ENCODE data around the gene RNF135.
"Not testable (repeated sequence)": the region's sequence is repeated elsewhere in the genome, so short reads cannot be mapped to it uniquely, and the experiment has no call there.

The RNF135 gene

DNA sequence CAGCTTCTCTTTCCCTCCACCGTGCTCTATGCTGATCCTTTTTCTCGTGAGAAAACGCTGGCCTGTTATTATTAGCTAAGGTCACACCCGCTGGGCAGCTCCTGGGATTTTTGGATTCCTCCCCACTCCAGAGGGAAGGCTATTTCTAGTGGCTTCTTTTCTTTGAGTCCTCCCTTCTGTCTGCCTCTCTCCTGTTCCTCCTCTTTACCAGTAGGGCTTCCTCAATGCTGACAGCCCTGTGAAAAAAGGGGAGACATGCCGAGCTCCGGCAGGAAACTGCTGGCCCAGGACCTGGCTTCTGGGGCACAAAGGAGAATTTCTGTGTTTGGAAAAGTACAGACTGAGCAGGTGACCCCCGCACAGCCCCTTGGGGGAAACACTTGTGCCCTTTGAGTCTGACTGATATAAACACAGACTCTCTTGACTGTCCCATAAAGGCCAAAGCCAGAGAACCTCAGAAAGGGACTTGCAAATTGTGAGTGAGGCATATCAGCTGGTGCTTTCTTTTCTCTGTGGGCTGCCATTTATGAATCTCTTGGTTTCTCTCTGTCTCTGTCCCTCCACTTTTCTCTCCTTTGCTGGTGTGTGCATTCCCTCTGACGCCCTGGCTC lies 14.0 kb upstream of the RNF135 start:
- Histone ChIP-seq H3K36me3 (replicated peaks; ENCODE audit: low read depth, low read length) (no peaks in the 10 kb centered on the region), H2AFZ (ENCODE audit: low read depth, low read length) (no peak overlapping the region), H3K27ac (ENCODE audit: low read length) (no peak overlapping the region), H3K27me3 (ENCODE audit: low read depth, low read length) (peaks cover 12% of the 10 kb centered on the region), H3K9ac (ENCODE audit: low read length) (no peak overlapping the region), H3K4me1 (ENCODE audit: low read length) (peaks cover 53% of the 10 kb centered on the region), H4K20me1 (ENCODE audit: insufficient read depth, low read length) (no peaks in the 10 kb centered on the region), H3K4me3 (ENCODE audit: low read length) (no peak overlapping the region), H3K4me2 (ENCODE audit: low read length) (no peak overlapping the region), H3K79me2 (ENCODE audit: low read length) (no peaks in the 10 kb centered on the region), H3K9me3 (ENCODE audit: insufficient read depth, low read length) (no peaks in the 10 kb centered on the region)
- TF ChIP-seq EZH2phosphoT487 (IDR thresholded peaks at IDR 0.05; ENCODE audit: low read depth) (no peak), CTCF (IDR thresholded peaks at IDR 0.05; ENCODE audit: low read depth, low read length) (no peak)

GRCh38 chr17:30957741-30958140 lies 13.1 kb upstream of the RNF135 start:
- Histone ChIP-seq H3K4me1 (ENCODE audit: low read length) (peaks cover 46% of the 10 kb centered on the region), H3K4me3 (ENCODE audit: low read length) (no peak overlapping the region), H3K27ac (ENCODE audit: low read length) (no peak overlapping the region), H4K20me1 (ENCODE audit: insufficient read depth, low read length) (no peaks in the 10 kb centered on the region), H3K36me3 (replicated peaks; ENCODE audit: low read depth, low read length) (no peaks in the 10 kb centered on the region), H3K9me3 (ENCODE audit: insufficient read depth, low read length) (no peaks in the 10 kb centered on the region), H3K27me3 (ENCODE audit: low read depth, low read length) (peaks cover 12% of the 10 kb centered on the region), H3K4me2 (ENCODE audit: low read length) (peak overlapping the region; percentile 50), H2AFZ (ENCODE audit: low read depth, low read length) (no peak overlapping the region), H3K9ac (ENCODE audit: low read length) (no peak overlapping the region), H3K79me2 (ENCODE audit: low read length) (no peaks in the 10 kb centered on the region)
- TF ChIP-seq CTCF (IDR thresholded peaks at IDR 0.05; ENCODE audit: low read depth, low read length) (no peak), EZH2phosphoT487 (IDR thresholded peaks at IDR 0.05; ENCODE audit: low read depth) (no peak)

DNA sequence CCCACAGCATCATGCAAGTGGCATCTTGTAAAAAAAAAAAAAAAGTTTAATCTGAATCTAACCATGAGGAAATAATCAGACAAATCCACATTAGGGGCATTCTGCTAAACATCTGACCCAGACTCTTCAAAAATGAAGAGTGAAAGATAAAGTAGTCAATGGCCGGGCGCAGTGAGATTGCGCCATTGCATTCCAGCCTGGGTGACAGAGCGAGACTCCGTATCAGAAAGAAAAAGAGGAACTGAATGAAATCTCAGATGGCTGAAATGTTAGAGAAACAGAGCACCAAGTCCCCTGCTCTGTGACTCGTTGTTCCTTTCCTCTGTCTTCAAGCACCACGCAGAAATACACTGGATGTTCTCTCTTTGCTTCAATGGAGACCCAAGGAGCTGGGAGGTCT lies 12.7 kb upstream of the RNF135 start:
- peaks cover 42% of the 10 kb centered on the region for H3K4me1 ChIP-seq (ENCODE audit: low read length)
- peak overlapping the region; percentile 12 for H3K4me3 ChIP-seq (ENCODE audit: low read length)
- H3K36me3 ChIP-seq (replicated peaks; ENCODE audit: low read depth, low read length), result no peaks in the 10 kb centered on the region
- H3K9ac ChIP-seq (ENCODE audit: low read length), result peak overlapping the region; percentile 1; the same call in 1 of the 2 replicates
- H3K27me3 ChIP-seq (ENCODE audit: low read depth, low read length), result peaks cover 12% of the 10 kb centered on the region
- H3K9me3 ChIP-seq (ENCODE audit: insufficient read depth, low read length), result no peaks in the 10 kb centered on the region
- H3K4me2 ChIP-seq (ENCODE audit: low read length), result peak overlapping the region; percentile 50
- TF ChIP-seq CTCF (IDR thresholded peaks at IDR 0.05; ENCODE audit: low read depth, low read length), result no peak
- no peak for TF ChIP-seq EZH2phosphoT487 (IDR thresholded peaks at IDR 0.05; ENCODE audit: low read depth)
- H3K79me2 ChIP-seq (ENCODE audit: low read length), result no peaks in the 10 kb centered on the region
- H4K20me1 ChIP-seq (ENCODE audit: insufficient read depth, low read length), result no peaks in the 10 kb centered on the region
- H3K27ac ChIP-seq (ENCODE audit: low read length), result no peak overlapping the region
- H2AFZ ChIP-seq (ENCODE audit: low read depth, low read length), result no peak overlapping the region

GRCh38 chr17:30961209-30962188 lies 9.3 kb upstream of the RNF135 start:
- 0 out of 2 replicates have a peak overlapping the region, but pooled peaks have one; percentile 1 for H3K9ac ChIP-seq (ENCODE audit: low read length)
- peak overlapping the region; percentile 73 for H3K4me2 ChIP-seq (ENCODE audit: low read length)
- no peak overlapping the region for H3K27ac ChIP-seq (ENCODE audit: low read length)
- TF ChIP-seq EZH2phosphoT487 (IDR thresholded peaks at IDR 0.05; ENCODE audit: low read depth), result no peak
- TF ChIP-seq CTCF (IDR thresholded peaks at IDR 0.05; ENCODE audit: low read depth, low read length), result no peak
- peaks cover 12% of the 10 kb centered on the region for H3K27me3 ChIP-seq (ENCODE audit: low read depth, low read length)
- peaks cover 36% of the 10 kb centered on the region for H3K4me1 ChIP-seq (ENCODE audit: low read length)
- H4K20me1 ChIP-seq (ENCODE audit: insufficient read depth, low read length), result no peaks in the 10 kb centered on the region
- H2AFZ ChIP-seq (ENCODE audit: low read depth, low read length), result no peak overlapping the region
- H3K4me3 ChIP-seq (ENCODE audit: low read length), result peak overlapping the region; percentile 71
- no peaks in the 10 kb centered on the region for H3K9me3 ChIP-seq (ENCODE audit: insufficient read depth, low read length)
- H3K36me3 ChIP-seq (replicated peaks; ENCODE audit: low read depth, low read length), result no peaks in the 10 kb centered on the region
- no peaks in the 10 kb centered on the region for H3K79me2 ChIP-seq (ENCODE audit: low read length)

- not testable (repeated sequence) for H3K9ac ChIP-seq (ENCODE audit: low read length); H3K27ac ChIP-seq (ENCODE audit: low read length); H3K4me3 ChIP-seq (ENCODE audit: low read length); H4K20me1 ChIP-seq (ENCODE audit: insufficient read depth, low read length); H3K9me3 ChIP-seq (ENCODE audit: insufficient read depth, low read length); H3K27me3 ChIP-seq (ENCODE audit: low read depth, low read length); H3K4me2 ChIP-seq (ENCODE audit: low read length); H3K79me2 ChIP-seq (ENCODE audit: low read length); H3K36me3 ChIP-seq (replicated peaks; ENCODE audit: low read depth, low read length); H2AFZ ChIP-seq (ENCODE audit: low read depth, low read length)
- H3K4me1 ChIP-seq (ENCODE audit: low read length), result peaks cover 34% of the 10 kb centered on the region
Measured at GRCh38 chr17:30964312-30964711, 6.5 kb upstream of the RNF135 start.
